Vagina (tissue), 2 donors: ENCODE data around the gene BCAS1. TPM values are rescaled to one million over a fixed set of nuclear protein-coding genes. Genes with fewer than 3 reads are reported as not detected.

Experiments
- DNase-seq, 2 donors: peaks; one replicate each; pipeline ENCODE4 v3.0.0-alpha.2; 2017; ENCODE audit errors: extremely low spot score in 2 of 2
- H3K27ac ChIP-seq: fragments of 200-600 bp; sonication (generic); one replicate; pipeline ENCODE4 v1.5.1; 2019
- H3K27me3 ChIP-seq: fragments of 200-600 bp; sonication (generic); one replicate; pipeline ENCODE4 v1.5.1; 2019
- H3K36me3 ChIP-seq, 2 donors: fragments of 200-600 bp; sonication (generic); one replicate each; pipeline ENCODE4 v1.5.1; 2017 to 2019
- H3K4me1 ChIP-seq: fragments of 200-600 bp; sonication (generic); one replicate; pipeline ENCODE4 v1.5.1; 2019
- H3K4me3 ChIP-seq, 2 donors: fragments of 200-600 bp; sonication (generic); 1 replicate in 1 of 2; 2 replicates in 1 of 2; pipeline ENCODE4 v1.5.1; 2016 to 2019
- H3K9me3 ChIP-seq: fragments of 200-600 bp; sonication (generic); one replicate; pipeline ENCODE4 v1.5.1; 2019
- CTCF ChIP-seq, 3 experiments: fragments of 450-650 bp in 2 of 3; fragments of 200-600 bp in 1 of 3; sonication (generic) in 1 of 3; IDR thresholded peaks; one replicate each; pipeline ENCODE4 v1.5.1; 2017 to 2019; ENCODE audit warnings: antibody characterized with exemption in 3 of 3, mild to moderate bottlenecking in 2 of 3, moderate library complexity in 2 of 3
- POLR2A ChIP-seq, 2 donors: fragments of 450-650 bp; IDR thresholded peaks; one replicate each; pipeline ENCODE4 v1.6.1; 2017; ENCODE audit warnings: antibody characterized with exemption in 2 of 2, mild to moderate bottlenecking in 2 of 2, moderate library complexity in 2 of 2
- POLR2AphosphoS5 ChIP-seq, 2 donors: sonication (generic); formaldehyde crosslinking; IDR thresholded peaks; one replicate each; pipeline ENCODE4 v1.9.0; 2017; ENCODE audit warnings: antibody characterized with exemption in 2 of 2, mild to moderate bottlenecking in 2 of 2, low read depth in 1 of 2; ENCODE audit not compliant: insufficient read depth in 1 of 2
- intact Hi-C: fragments of 100-400 bp; cut with DNase I; formaldehyde crosslinking; loops from one replicate; pipeline ENCODE4 v1.15.1; 2023
- total RNA-seq: library from RNA; depleted of rRNA; stranded (reverse); fragments of >200 nt; gene quantifications from one replicate; pipeline ENCODE4 v1.2.3, GENCODE V29; 2016

BCAS1 gene
- total RNA-seq, 1 donor from 2014 or later: 2.7 TPM

- peaks cover 16% of the 10 kb centered on the region for H3K4me1 ChIP-seq
- H3K9me3 ChIP-seq: no peaks in the 10 kb centered on the region
- H3K36me3 ChIP-seq: no peaks in the 10 kb centered on the region
- no peak for DNase-seq
- intact Hi-C loops: no loop called here
- H3K27ac ChIP-seq: no peak overlapping the region
- no peak for TF ChIP-seq POLR2AphosphoS5 (IDR thresholded peaks at IDR 0.05; ENCODE audit: insufficient read depth in 1 of 2, low read depth in 1 of 2)
- no peak overlapping the region for H3K4me3 ChIP-seq
- H3K27me3 ChIP-seq: no peaks in the 10 kb centered on the region
Observed at GRCh38 chr20:53957451-53958172, 112.8 kb downstream of the BCAS1 start.

- no peaks in the 10 kb centered on the region for H3K9me3 ChIP-seq
- TF ChIP-seq POLR2AphosphoS5 (IDR thresholded peaks at IDR 0.05; ENCODE audit: insufficient read depth in 1 of 2, low read depth in 1 of 2) (no peak), POLR2A (IDR thresholded peaks at IDR 0.05) (no peak), CTCF (IDR thresholded peaks at IDR 0.05) (no peak)
- intact Hi-C loops: no loop called here
- no peaks in the 10 kb centered on the region for H3K27me3 ChIP-seq
- peaks cover 16% of the 10 kb centered on the region for H3K4me1 ChIP-seq
- no peak for DNase-seq
- no peaks in the 10 kb centered on the region for H3K36me3 ChIP-seq
- H3K4me3 ChIP-seq: no peak overlapping the region
- H3K27ac ChIP-seq: no peak overlapping the region
Observed at GRCh38 chr20:53956013-53956715, 114.2 kb downstream of the BCAS1 start.

GRCh38 chr20:53954723-53955658, 115.4 kb downstream of the BCAS1 start:
- Histone ChIP-seq H3K27ac (no peak overlapping the region), H3K27me3 (no peaks in the 10 kb centered on the region), H3K4me3 (no peak overlapping the region), H3K9me3 (no peaks in the 10 kb centered on the region), H3K4me1 (peaks cover 16% of the 10 kb centered on the region), H3K36me3 (no peaks in the 10 kb centered on the region)
- DNase-seq: no peak
- intact Hi-C loops: no loop called here
- TF ChIP-seq POLR2A (IDR thresholded peaks at IDR 0.05) (no peak), POLR2AphosphoS5 (IDR thresholded peaks at IDR 0.05; ENCODE audit: insufficient read depth in 1 of 2, low read depth in 1 of 2) (no peak), CTCF (IDR thresholded peaks at IDR 0.05) (no peak)

GRCh38 chr20:53952528-53953096, 117.8 kb downstream of the BCAS1 start:
- no peak for DNase-seq
- no peaks in the 10 kb centered on the region for H3K27me3 ChIP-seq
- TF ChIP-seq POLR2AphosphoS5 (IDR thresholded peaks at IDR 0.05; ENCODE audit: insufficient read depth in 1 of 2, low read depth in 1 of 2) (no peak), POLR2A (IDR thresholded peaks at IDR 0.05) (no peak), CTCF (IDR thresholded peaks at IDR 0.05) (no peak)
- H3K27ac ChIP-seq: no peak overlapping the region
- intact Hi-C loops: no loop called here
- H3K4me3 ChIP-seq: no peak overlapping the region
- H3K36me3 ChIP-seq: no peaks in the 10 kb centered on the region
- peaks cover 18% of the 10 kb centered on the region for H3K4me1 ChIP-seq
- H3K9me3 ChIP-seq: no peaks in the 10 kb centered on the region

GRCh38 chr20:53950578-53950977, 119.8 kb downstream of the BCAS1 start:
- no peak for DNase-seq
- Histone ChIP-seq H3K4me1 (peaks cover 15% of the 10 kb centered on the region), H3K9me3 (no peaks in the 10 kb centered on the region), H3K27me3 (no peaks in the 10 kb centered on the region), H3K4me3 (no peak overlapping the region), H3K27ac (no peak overlapping the region), H3K36me3 (no peaks in the 10 kb centered on the region)
- no peak for TF ChIP-seq POLR2AphosphoS5 (IDR thresholded peaks at IDR 0.05; ENCODE audit: insufficient read depth in 1 of 2, low read depth in 1 of 2)
- TF ChIP-seq CTCF (IDR thresholded peaks at IDR 0.05): no peak
- TF ChIP-seq POLR2A (IDR thresholded peaks at IDR 0.05): no peak
- intact Hi-C loops: no loop called here
